Breast epithelium (tissue), 4 donors: Measurements from ENCODE around the gene PTPRH. TPM values are rescaled to one million over a fixed set of nuclear protein-coding genes. Genes with fewer than 3 reads are reported as not detected.
"Not testable (repeated sequence)": the region's sequence is repeated elsewhere in the genome, so short reads cannot be mapped to it uniquely, and the experiment has no call there.

Experiments used
- DNase-seq, 2 donors: peaks; one replicate each; pipeline ENCODE4 v3.0.0-alpha.2; 2019; ENCODE audit warnings: low spot score in 2 of 2
- H3K27ac ChIP-seq, 2 donors: fragments of 200-600 bp; sonication (generic) in 1 of 2; one replicate each; pipeline ENCODE4 v1.5.1; 2016 to 2019; ENCODE audit warnings: mild to moderate bottlenecking in 1 of 2
- H3K27me3 ChIP-seq, 2 donors: fragments of 200-600 bp; sonication (generic) in 1 of 2; one replicate each; pipeline versions ENCODE4 v1.5.1 to v1.6.0; 2017 to 2019; ENCODE audit warnings: control low read depth in 1 of 2, mild to moderate bottlenecking in 1 of 2
- H3K36me3 ChIP-seq: fragments of 200-600 bp; one replicate; pipeline ENCODE4 v1.5.1; 2019
- H3K4me1 ChIP-seq, 2 donors: fragments of 200-600 bp; sonication (generic); one replicate each; pipeline ENCODE4 v1.5.1; 2016 to 2019; ENCODE audit warnings: control low read depth in 1 of 2
- H3K4me3 ChIP-seq, 3 donors: fragments of 200-600 bp; sonication (generic); 1 replicate in 2 of 3; 2 replicates in 1 of 3; pipeline ENCODE4 v1.5.1; 2016 to 2019; ENCODE audit warnings: mild to moderate bottlenecking in 3 of 3, moderate library complexity in 2 of 3
- H3K9me3 ChIP-seq, 2 donors: fragments of 200-600 bp; sonication (generic) in 1 of 2; one replicate each; pipeline ENCODE4 v1.5.1; 2016 to 2019; ENCODE audit warnings: control low read depth in 1 of 2
- POLR2A ChIP-seq: fragments of 450-650 bp; IDR thresholded peaks from one replicate; pipeline ENCODE4 v1.6.1; 2016; ENCODE audit warnings: antibody characterized with exemption, mild to moderate bottlenecking, moderate library complexity
- POLR2AphosphoS5 ChIP-seq, 3 donors: sonication (generic); formaldehyde crosslinking; IDR thresholded peaks; one replicate each; pipeline ENCODE4 v1.6.1; 2017; ENCODE audit warnings: antibody characterized with exemption in 3 of 3
- intact Hi-C: fragments of 100-400 bp; cut with DNase I; formaldehyde crosslinking; loops from one replicate; pipeline ENCODE4 v1.15.1; 2023; ENCODE audit warnings: low total_unique reads
- total RNA-seq, 3 donors: library from RNA; depleted of rRNA; stranded (reverse); fragments of >200 nt; gene quantifications; one replicate each; pipeline ENCODE4 v1.1.0, GENCODE V29; 2016
- TF ChIP-seq, protein P1 (sequence below), 3 donors: fragments of 450-650 bp; IDR thresholded peaks; one replicate each; pipeline ENCODE4 v1.5.1; 2016 to 2017; ENCODE audit warnings: antibody characterized with exemption in 3 of 3, mild to moderate bottlenecking in 3 of 3, moderate library complexity in 3 of 3

The PTPRH gene
- total RNA-seq, 3 donors from 2014 or later = 0.73 to 10.2 (median 2.1) TPM

DNA sequence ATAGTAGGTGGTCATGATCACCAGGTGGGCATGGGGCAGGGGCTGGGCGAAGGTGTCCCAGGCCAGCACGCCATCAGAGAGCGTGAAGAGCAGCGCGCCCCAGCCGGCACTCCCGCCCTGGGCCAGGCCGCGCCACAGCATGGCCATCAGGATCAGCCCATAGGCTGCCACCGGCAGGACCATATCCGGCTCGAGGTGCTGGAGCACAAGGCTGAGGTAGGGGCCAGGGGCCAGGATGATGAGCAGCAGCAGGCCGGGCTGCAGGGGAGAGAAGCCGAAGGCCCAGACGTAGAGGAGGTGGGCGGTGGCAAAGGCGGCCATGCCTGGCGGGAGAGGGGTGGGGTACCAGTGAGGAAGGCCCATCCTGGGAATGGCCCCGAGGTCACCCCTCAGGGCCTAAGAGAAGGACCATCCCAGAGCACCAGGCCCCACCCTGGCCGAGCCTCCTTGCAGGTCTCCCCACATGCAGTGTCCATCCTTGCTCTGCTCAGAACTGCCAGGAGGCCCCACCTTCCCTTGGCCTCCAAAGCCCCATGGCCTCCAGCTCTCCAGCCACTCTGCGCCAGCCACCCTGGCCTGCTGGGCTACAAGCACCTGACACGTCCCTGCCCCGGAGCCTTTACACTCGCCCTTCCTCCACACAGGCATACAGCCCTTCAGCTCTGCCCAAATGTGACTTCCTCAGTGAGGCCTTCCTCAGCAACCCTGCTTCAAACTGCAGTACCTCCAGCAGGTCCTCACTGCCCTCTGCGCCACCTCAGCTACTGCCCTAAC, 18.1 kb upstream of the PTPRH start:
- Histone ChIP-seq H3K4me3 (no peak overlapping the region), H3K27me3 (no peaks in the 10 kb centered on the region), H3K36me3 (peaks cover 16% of the 10 kb centered on the region), H3K9me3 (no peaks in the 10 kb centered on the region), H3K27ac (no peak overlapping the region), H3K4me1 (no peaks in the 10 kb centered on the region)
- no peak for DNase-seq
- TF ChIP-seq POLR2A (no peak), POLR2AphosphoS5 (IDR thresholded peaks at IDR 0.05) (no peak)
- TF ChIP-seq, protein P1, sequence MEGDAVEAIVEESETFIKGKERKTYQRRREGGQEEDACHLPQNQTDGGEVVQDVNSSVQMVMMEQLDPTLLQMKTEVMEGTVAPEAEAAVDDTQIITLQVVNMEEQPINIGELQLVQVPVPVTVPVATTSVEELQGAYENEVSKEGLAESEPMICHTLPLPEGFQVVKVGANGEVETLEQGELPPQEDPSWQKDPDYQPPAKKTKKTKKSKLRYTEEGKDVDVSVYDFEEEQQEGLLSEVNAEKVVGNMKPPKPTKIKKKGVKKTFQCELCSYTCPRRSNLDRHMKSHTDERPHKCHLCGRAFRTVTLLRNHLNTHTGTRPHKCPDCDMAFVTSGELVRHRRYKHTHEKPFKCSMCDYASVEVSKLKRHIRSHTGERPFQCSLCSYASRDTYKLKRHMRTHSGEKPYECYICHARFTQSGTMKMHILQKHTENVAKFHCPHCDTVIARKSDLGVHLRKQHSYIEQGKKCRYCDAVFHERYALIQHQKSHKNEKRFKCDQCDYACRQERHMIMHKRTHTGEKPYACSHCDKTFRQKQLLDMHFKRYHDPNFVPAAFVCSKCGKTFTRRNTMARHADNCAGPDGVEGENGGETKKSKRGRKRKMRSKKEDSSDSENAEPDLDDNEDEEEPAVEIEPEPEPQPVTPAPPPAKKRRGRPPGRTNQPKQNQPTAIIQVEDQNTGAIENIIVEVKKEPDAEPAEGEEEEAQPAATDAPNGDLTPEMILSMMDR (IDR thresholded peaks at IDR 0.05) = no peak
- intact Hi-C loops = no loop called here

DNA sequence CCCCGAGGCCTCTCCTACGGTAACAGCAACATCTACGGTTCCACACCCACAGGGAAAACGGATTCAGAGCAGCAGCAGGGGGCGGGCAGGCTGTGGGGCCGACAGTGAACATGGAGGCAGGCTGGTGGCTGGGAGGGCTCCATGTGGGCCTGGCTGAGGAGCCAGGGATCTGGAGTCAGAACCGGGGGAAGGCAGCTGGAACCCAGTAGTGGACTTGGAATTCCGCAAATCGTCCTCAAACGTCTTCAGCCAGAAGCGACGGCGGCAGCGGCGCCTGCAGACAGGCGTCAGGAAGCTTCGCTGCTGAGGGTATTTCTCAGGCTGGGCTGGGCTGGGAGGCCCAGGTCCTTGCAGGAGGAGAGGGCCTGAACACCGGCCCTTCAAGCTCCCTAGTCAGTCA, 17.5 kb upstream of the PTPRH start:
- DNase-seq = no peak
- Histone ChIP-seq H3K4me3 (no peak overlapping the region), H3K27ac (no peak overlapping the region), H3K4me1 (no peaks in the 10 kb centered on the region), H3K9me3 (no peaks in the 10 kb centered on the region), H3K36me3 (peaks cover 9% of the 10 kb centered on the region), H3K27me3 (no peaks in the 10 kb centered on the region)
- no peak for TF ChIP-seq POLR2AphosphoS5 (IDR thresholded peaks at IDR 0.05)
- TF ChIP-seq, protein P1 (IDR thresholded peaks at IDR 0.05) = no peak
- no peak for TF ChIP-seq POLR2A
- intact Hi-C loops = no loop called here

DNA sequence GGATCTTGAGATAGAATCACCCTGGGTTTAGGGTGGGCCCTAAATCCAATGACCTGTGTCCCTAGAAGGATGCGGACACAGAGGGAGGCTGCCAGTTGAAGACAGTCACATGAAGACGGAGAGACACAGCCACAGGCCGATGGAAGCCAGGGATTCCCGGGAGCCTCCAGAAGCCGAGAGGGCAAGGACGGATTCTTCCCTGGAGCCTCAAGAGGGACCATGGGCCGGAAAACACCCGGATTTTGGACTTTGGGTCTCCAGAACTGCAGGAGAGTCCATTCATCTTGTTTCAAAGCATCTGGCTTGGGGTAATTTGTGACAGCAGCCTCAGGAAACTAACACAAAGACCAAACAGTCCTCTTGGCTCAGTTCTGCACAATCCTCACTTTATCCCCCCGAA, 17.0 kb upstream of the PTPRH start:
- peaks cover 4% of the 10 kb centered on the region for H3K36me3 ChIP-seq
- TF ChIP-seq POLR2A = no peak
- TF ChIP-seq, protein P1 (IDR thresholded peaks at IDR 0.05) = no peak
- no peak for TF ChIP-seq POLR2AphosphoS5 (IDR thresholded peaks at IDR 0.05)
- no peak overlapping the region for H3K27ac ChIP-seq
- no peaks in the 10 kb centered on the region for H3K27me3 ChIP-seq
- H3K4me3 ChIP-seq = no peak overlapping the region
- no peak for DNase-seq
- intact Hi-C loops = no loop called here
- no peaks in the 10 kb centered on the region for H3K9me3 ChIP-seq
- H3K4me1 ChIP-seq = no peaks in the 10 kb centered on the region

DNA sequence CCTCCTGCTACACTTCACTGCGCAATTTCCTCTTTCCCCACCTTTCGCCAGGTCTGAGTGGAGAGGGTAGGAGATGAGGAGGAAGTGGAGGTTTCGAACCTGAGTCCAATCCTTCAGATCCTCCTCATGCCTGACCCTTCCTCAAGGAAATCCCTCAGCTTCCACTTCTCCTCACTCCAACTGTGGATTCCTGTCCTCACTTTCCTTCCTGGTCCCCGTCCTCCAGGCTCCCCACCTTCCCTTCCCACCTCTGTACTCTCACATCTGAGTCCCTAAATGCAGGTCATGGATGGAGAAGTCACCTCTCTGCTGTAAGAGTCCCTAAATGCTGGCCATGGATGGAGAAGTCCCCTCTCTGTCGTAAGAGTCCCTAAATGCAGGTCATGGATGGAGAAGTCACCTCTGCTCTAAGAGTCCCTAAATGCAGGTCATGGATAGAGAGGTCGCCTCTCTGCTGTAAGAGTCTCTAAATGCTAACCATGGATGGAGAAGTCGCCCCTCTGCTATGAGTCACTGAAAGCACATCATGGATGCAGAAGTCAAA, 16.2 kb upstream of the PTPRH start:
- TF ChIP-seq, protein P1 (IDR thresholded peaks at IDR 0.05) = no peak
- TF ChIP-seq POLR2AphosphoS5 (IDR thresholded peaks at IDR 0.05) (no peak), POLR2A (no peak)
- no peak overlapping the region for H3K4me3 ChIP-seq
- no peaks in the 10 kb centered on the region for H3K36me3 ChIP-seq
- no peaks in the 10 kb centered on the region for H3K27me3 ChIP-seq
- peaks cover 0 to 2% of the 10 kb centered on the region in 2 donors for H3K9me3 ChIP-seq
- intact Hi-C loops = no loop called here
- no peak for DNase-seq
- H3K27ac ChIP-seq = no peak overlapping the region
- no peaks in the 10 kb centered on the region for H3K4me1 ChIP-seq

DNA sequence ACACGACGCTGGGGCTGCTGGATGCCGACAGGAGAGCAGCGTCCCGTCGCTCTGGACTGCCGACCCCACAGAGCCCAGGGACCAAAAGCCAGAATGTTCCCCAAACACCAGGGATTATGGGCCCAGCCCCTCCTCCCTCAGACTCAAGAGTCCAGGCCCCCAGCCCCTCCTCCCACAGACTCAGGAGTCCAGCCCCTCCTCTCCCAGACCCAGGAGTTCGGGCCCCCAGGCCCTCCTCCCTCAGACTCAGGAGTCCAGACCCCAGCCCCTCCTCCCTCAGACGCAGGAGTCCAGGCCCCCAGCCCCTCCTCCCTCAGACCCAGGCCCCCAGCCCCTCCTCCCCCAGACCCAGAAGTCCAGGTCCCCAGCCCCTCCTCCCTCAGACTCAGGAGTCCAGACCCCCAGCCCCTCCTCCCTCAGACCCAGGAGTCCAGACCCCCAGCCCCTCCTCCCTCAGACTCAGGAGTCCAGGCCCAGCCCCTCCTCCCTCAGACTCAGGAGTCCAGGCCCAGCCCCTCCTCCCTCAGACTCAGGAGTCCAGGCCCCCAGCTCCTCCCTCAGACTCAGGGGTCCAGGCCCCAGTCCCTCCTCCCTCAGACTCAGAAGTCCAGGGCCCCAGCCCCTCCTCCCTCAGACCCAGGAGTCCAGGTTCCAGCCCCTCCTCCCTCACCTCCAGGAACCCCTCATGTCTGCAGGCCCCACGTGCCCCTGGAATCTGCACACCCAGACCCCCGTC, 15.5 kb upstream of the PTPRH start:
- H3K27ac ChIP-seq, H3K9me3 ChIP-seq, intact Hi-C loops, H3K36me3 ChIP-seq, H3K4me3 ChIP-seq, DNase-seq, H3K27me3 ChIP-seq, H3K4me1 ChIP-seq: not testable (repeated sequence)
